Endothelial cell of umbilical vein (primary cell): ENCODE measurements around the gene WASL. TPM values are rescaled to one million over a fixed set of nuclear protein-coding genes. Genes with fewer than 3 reads are reported as not detected.

Source experiments
- BruUV-seq: library from RNA; stranded (reverse); fragments of 400-500 nt; replicated peaks from 2 replicates; lab custom pipeline; 2021; lab: Mats Ljungman, UMichigan
- CTCF ChIA-PET: fragments of 300-600, 350-600 bp; sonication (Branson Sonifier 250); formaldehyde crosslinking; loops from one replicate; lab custom pipeline; 2021; ENCODE audit warnings: antibody characterized with exemption, inconsistent platforms; lab: Charles Lee
- POLR2A ChIA-PET: fragments of 300-600, 350-600 bp; sonication (Branson Sonifier 250); formaldehyde crosslinking; loops from one replicate; lab custom pipeline; 2021; ENCODE audit warnings: antibody characterized with exemption, inconsistent platforms; lab: Charles Lee
- DNase-seq: peaks from one replicate; pipeline ENCODE4 v3.0.0-alpha.2; 2011; ENCODE audit warnings: low read depth, low spot score
- FAIRE-seq: peaks from 2 replicates; lab custom pipeline; 2011; peaks lifted over from hg19 to GRCh38; lab: Jason Lieb, UNC
- H2AFZ ChIP-seq: 2 replicates; pipeline ENCODE4 v1.6.0; 2012; ENCODE audit warnings: low read depth, low read length, control low read depth, inconsistent platforms
- H3K27ac ChIP-seq: 2 replicates; pipeline ENCODE4 v1.5.1; 2011; ENCODE audit warnings: low read depth, mild to moderate bottlenecking, control low read depth, low read length, moderate library complexity; ENCODE audit not compliant: insufficient read depth
- H3K27me3 ChIP-seq, 2 experiments: 2 replicates each; pipeline versions ENCODE4 v1.6.0 to v1.6.1; 2011; ENCODE audit warnings: low read length in 2 of 2, mixed read lengths in 1 of 2; ENCODE audit not compliant: control insufficient read depth in 2 of 2, insufficient read depth in 2 of 2
- H3K36me3 ChIP-seq, 2 experiments: 2 replicates in 1 of 2; 3 replicates in 1 of 2; pipeline ENCODE4 v1.5.1; 2011; ENCODE audit warnings: low read length in 2 of 2, mild to moderate bottlenecking in 1 of 2, moderate library complexity in 1 of 2; ENCODE audit not compliant: control insufficient read depth in 2 of 2, insufficient read depth in 2 of 2; ENCODE audit errors: extremely low read depth in 1 of 2
- H3K4me1 ChIP-seq: 3 replicates; pipeline ENCODE4 v1.5.1; 2011; ENCODE audit warnings: mild to moderate bottlenecking, low read length; ENCODE audit not compliant: control insufficient read depth, insufficient read depth; ENCODE audit errors: extremely low read depth
- H3K4me2 ChIP-seq: 2 replicates; pipeline ENCODE4 v1.6.1; 2011; ENCODE audit warnings: low read length, control low read depth, mixed read lengths; ENCODE audit not compliant: insufficient read depth
- H3K4me3 ChIP-seq, 3 experiments: fragments of 200-600 bp in 1 of 3; sonication (generic), shearing (Covaris generic) in 1 of 3; replicated peaks in 1 of 3; 2 replicates each; pipeline ENCODE4 v1.5.1; 2011 to 2016; ENCODE audit warnings: control low read depth in 3 of 3, low read length in 3 of 3, mild to moderate bottlenecking in 2 of 3, inconsistent platforms in 1 of 3, low read depth in 1 of 3, moderate library complexity in 1 of 3; ENCODE audit not compliant: insufficient read depth in 1 of 3
- H3K79me2 ChIP-seq: 2 replicates; pipeline ENCODE4 v1.6.0; 2012; ENCODE audit warnings: low read length, inconsistent platforms; ENCODE audit not compliant: control insufficient read depth, insufficient read depth
- H3K9ac ChIP-seq: replicated peaks from 2 replicates; pipeline ENCODE3; 2011; ENCODE audit warnings: low read length, control low read depth; ENCODE audit not compliant: insufficient read depth; ENCODE audit errors: extremely low read depth
- H3K9me1 ChIP-seq: replicated peaks from 3 replicates; pipeline ENCODE4 v1.6.0; 2011; ENCODE audit warnings: mild to moderate bottlenecking, low read length; ENCODE audit not compliant: control insufficient read depth, insufficient read depth; ENCODE audit errors: extremely low read depth
- H3K9me3 ChIP-seq: replicated peaks from 2 replicates; pipeline ENCODE4 v1.5.1; 2012; ENCODE audit warnings: low read length, inconsistent platforms; ENCODE audit not compliant: control insufficient read depth, insufficient read depth
- H4K20me1 ChIP-seq: replicated peaks from 2 replicates; pipeline ENCODE3; 2011; ENCODE audit warnings: mild to moderate bottlenecking, low read length; ENCODE audit not compliant: control insufficient read depth, insufficient read depth; ENCODE audit errors: extremely low read depth
- EZH2 ChIP-seq: IDR thresholded peaks from 2 replicates; pipeline ENCODE4 v1.6.1; 2012; ENCODE audit warnings: borderline replicate concordance, low read depth, mild to moderate bottlenecking, moderate library complexity, low read length, inconsistent platforms; ENCODE audit not compliant: severe bottlenecking
- FOS ChIP-seq: IDR thresholded peaks from 2 replicates; pipeline ENCODE4 v1.6.1; 2011; ENCODE audit warnings: mild to moderate bottlenecking, low read length, moderate library complexity, borderline replicate concordance; ENCODE audit not compliant: insufficient read depth
- MYC ChIP-seq: IDR thresholded peaks from one replicate; pipeline ENCODE4 v1.6.1; 2011; ENCODE audit warnings: mild to moderate bottlenecking, low read depth, low read length
- POLR2A ChIP-seq: IDR thresholded peaks from 2 replicates; pipeline ENCODE4 v1.6.1; 2012; ENCODE audit warnings: low read depth, mild to moderate bottlenecking, control low read depth, low read length
- POLR2AphosphoS5 ChIP-seq: IDR thresholded peaks from 2 replicates; pipeline ENCODE4 v1.6.1; 2012; ENCODE audit warnings: low read depth, mild to moderate bottlenecking, control low read depth, low read length, moderate library complexity; ENCODE audit not compliant: insufficient read depth
- dilution Hi-C: fragments of 300-500 bp; cut with MboI; formaldehyde crosslinking; loops from one replicate; pipeline ENCODE4 v1.15.0; 2019; ENCODE audit warnings: low sequenced_read_pairs; ENCODE audit not compliant: extremely low pct_ligation_motif_present
- intact Hi-C: fragments of 100-400 bp; cut with micrococcal nuclease; formaldehyde crosslinking; loops from one replicate; pipeline ENCODE4 v1.10.0; 2022
- polyA plus RNA-seq, 4 experiments: library from polyadenylated mRNA; depleted of rRNA in 3 of 4; stranded (reverse) in 3 of 4; unstranded in 1 of 4; fragments of >200 nt; gene quantifications; 2 replicates each; pipeline versions ENCODE4 v1.2.1 to v1.2.3, GENCODE V29; 2011 to 2012; ENCODE audit warnings: missing spikeins in 1 of 4
- total RNA-seq: library from RNA; stranded (reverse); gene quantifications from 2 replicates; pipeline ENCODE4 v1.2.3, GENCODE V29; 2021
- TF ChIP-seq, protein P1 (sequence below): IDR thresholded peaks from 2 replicates; pipeline ENCODE4 v1.6.1; 2011; ENCODE audit not compliant: insufficient read depth, insufficient read length
- TF ChIP-seq, protein P2 (sequence below), 2 donors: IDR thresholded peaks; 1 replicate in 1 of 2; 2 replicates in 1 of 2; pipeline ENCODE4 v1.5.1; 2011; ENCODE audit warnings: low read length in 2 of 2, mild to moderate bottlenecking in 2 of 2, moderate library complexity in 2 of 2, control low read depth in 1 of 2, inconsistent platforms in 1 of 2, low read depth in 1 of 2; ENCODE audit not compliant: insufficient read depth in 1 of 2; ENCODE audit errors: extremely low read depth in 1 of 2

Gene WASL
- total and polyA plus RNA-seq, 2 donors (not counting 3 experiments of a cell fraction or from before 2014, with no cell fraction given): 5.2 to 24.0 TPM

DNA sequence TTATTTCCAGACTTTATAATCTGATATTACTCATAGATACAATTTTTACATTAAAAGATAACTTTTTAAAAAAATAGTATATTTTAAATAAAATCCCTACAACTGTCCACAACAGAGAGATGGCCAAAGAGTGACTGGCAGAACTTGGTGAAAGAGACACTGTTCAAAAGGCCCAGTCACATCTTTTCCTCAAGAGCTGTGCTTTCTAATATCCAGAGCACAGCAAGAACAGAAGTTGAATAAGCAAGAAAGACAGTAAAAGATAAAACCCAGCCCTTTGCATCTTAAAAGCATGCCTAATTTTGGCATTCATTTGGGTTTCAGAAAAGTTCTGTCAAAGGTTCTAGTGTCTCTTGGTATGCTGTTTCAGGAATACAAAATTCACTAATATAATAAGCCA, 6.9 kb downstream of the WASL start:
- FAIRE-seq (no peak), DNase-seq (no peak)
- no TSS peak for BruUV-seq
- intact Hi-C loops (no loop called here), dilution Hi-C loops (no loop called here)
- Histone ChIP-seq H3K9ac (no peak overlapping the region), H3K9me3 (no peaks in the 10 kb centered on the region), H3K27ac (no peak overlapping the region), H3K36me3 (no peaks in the 10 kb centered on the region), H3K4me1 (peaks cover 10% of the 10 kb centered on the region), H3K9me1 (peaks cover 3% of the 10 kb centered on the region), H2AFZ (no peak overlapping the region), H3K4me3 (no peak overlapping the region), H3K79me2 (peaks cover 96% of the 10 kb centered on the region), H4K20me1 (peaks cover 35% of the 10 kb centered on the region), H3K4me2 (no peak overlapping the region), H3K27me3 (no peaks in the 10 kb centered on the region)
- POLR2A ChIA-PET: no interaction called here
- CTCF ChIA-PET: interaction anchor here (1.0 to 1.1 kb wide), 2 partner anchors 8 to 59 kb away, joined by 3 read pairs; no protein-coding TSS in a partner anchor
- no peak for TF ChIP-seq POLR2A

DNA sequence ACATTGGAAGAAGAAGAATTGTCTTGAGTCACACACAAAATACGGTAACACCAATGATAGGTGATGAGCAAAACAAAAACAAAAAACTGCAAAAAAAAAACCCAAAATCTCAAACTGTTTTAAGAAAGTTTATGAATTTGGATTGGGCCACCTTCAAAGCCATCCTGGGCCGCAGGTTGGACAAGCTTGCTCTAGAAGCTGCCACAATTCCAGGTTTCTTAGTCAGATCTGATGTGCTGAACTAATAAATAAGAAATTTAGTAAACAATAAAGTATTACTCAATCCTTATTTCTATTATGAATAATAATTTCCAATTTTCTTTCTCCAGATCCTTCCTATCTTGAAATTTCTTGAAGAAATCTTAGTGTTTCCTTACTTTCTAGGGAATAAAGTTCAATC, 10.0 kb downstream of the WASL start:
- H3K36me3 ChIP-seq: no peaks in the 10 kb centered on the region
- ChIA-PET POLR2A (no interaction called here), CTCF (interaction anchor here (1.7 kb wide), 1 partner anchor 10 kb away, joined by 6 read pairs; the partner anchor contains the start of gene WASL)
- no peak overlapping the region for H3K4me2 ChIP-seq
- no peak for DNase-seq
- H3K9me3 ChIP-seq: no peaks in the 10 kb centered on the region
- H3K4me1 ChIP-seq: peaks cover 2% of the 10 kb centered on the region
- TF ChIP-seq, protein P1, sequence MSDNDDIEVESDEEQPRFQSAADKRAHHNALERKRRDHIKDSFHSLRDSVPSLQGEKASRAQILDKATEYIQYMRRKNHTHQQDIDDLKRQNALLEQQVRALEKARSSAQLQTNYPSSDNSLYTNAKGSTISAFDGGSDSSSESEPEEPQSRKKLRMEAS: no peak
- TF ChIP-seq POLR2A (no peak), EZH2 (no peak), MYC (no peak), FOS (no peak), POLR2AphosphoS5 (no peak)
- TF ChIP-seq, protein P2, sequence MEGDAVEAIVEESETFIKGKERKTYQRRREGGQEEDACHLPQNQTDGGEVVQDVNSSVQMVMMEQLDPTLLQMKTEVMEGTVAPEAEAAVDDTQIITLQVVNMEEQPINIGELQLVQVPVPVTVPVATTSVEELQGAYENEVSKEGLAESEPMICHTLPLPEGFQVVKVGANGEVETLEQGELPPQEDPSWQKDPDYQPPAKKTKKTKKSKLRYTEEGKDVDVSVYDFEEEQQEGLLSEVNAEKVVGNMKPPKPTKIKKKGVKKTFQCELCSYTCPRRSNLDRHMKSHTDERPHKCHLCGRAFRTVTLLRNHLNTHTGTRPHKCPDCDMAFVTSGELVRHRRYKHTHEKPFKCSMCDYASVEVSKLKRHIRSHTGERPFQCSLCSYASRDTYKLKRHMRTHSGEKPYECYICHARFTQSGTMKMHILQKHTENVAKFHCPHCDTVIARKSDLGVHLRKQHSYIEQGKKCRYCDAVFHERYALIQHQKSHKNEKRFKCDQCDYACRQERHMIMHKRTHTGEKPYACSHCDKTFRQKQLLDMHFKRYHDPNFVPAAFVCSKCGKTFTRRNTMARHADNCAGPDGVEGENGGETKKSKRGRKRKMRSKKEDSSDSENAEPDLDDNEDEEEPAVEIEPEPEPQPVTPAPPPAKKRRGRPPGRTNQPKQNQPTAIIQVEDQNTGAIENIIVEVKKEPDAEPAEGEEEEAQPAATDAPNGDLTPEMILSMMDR (IDR thresholded peaks at IDR 0.05; ENCODE audit: extremely low read depth in 1 of 2, insufficient read depth in 1 of 2, low read depth in 1 of 2, low read length in 2 of 2): no peak
- H2AFZ ChIP-seq: no peak overlapping the region
- H3K27me3 ChIP-seq: no peaks in the 10 kb centered on the region
- H4K20me1 ChIP-seq: peaks cover 26% of the 10 kb centered on the region
- H3K9me1 ChIP-seq: no peaks in the 10 kb centered on the region
- no TSS peak for BruUV-seq
- H3K4me3 ChIP-seq: no peak overlapping the region
- peaks cover 94% of the 10 kb centered on the region for H3K79me2 ChIP-seq
- H3K9ac ChIP-seq: no peak overlapping the region
- H3K27ac ChIP-seq: no peak overlapping the region
- intact Hi-C loops (no loop called here), dilution Hi-C loops (no loop called here)
- FAIRE-seq: no peak
